ENCODE results near the gene PRKN. TPM values are rescaled to one million over a fixed set of nuclear protein-coding genes. Genes with fewer than 3 reads are reported as not detected.

The PRKN gene
- total RNA-seq, 6 experiments from 2014 or later = 0.32 TPM; not detected in 5

DNA sequence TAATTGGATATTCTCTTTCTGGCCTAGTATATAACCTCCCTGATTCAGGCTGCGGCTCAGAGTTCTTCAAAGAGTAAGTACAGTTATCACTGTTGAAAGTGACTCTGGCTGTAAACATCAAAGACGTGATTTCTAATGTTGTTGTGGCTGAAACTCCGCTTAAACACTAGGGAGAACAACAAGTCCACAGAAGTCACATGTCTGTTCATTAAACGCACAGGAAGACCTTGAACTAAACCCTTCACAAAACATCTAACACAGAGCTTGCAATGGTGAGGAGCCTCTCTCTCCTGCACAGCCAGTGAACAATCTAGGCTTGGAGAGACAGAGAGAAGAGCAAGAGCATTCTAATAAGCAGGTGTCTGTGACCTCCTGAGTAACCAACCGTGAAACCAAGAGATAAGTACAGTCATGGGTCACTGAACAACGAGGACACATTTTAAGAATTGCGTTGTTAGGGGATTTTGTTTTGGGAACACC, 249.3 kb downstream of the PRKN start:
- Mint-ChIP-seq H3K27ac (no peak overlapping the region), H3K9me3 (peaks cover 55% of the 10 kb centered on the region), H3K4me1 (ENCODE audit: low read depth) (no peaks in the 10 kb centered on the region), H3K36me3 (ENCODE audit: low read depth) (peaks cover 5% of the 10 kb centered on the region; the same call in 1 of the 2 replicates), H3K4me3 (no peak overlapping the region), H3K27me3 (ENCODE audit: insufficient read depth) (no peaks in the 10 kb centered on the region)
- TF ChIP-seq, protein P1, sequence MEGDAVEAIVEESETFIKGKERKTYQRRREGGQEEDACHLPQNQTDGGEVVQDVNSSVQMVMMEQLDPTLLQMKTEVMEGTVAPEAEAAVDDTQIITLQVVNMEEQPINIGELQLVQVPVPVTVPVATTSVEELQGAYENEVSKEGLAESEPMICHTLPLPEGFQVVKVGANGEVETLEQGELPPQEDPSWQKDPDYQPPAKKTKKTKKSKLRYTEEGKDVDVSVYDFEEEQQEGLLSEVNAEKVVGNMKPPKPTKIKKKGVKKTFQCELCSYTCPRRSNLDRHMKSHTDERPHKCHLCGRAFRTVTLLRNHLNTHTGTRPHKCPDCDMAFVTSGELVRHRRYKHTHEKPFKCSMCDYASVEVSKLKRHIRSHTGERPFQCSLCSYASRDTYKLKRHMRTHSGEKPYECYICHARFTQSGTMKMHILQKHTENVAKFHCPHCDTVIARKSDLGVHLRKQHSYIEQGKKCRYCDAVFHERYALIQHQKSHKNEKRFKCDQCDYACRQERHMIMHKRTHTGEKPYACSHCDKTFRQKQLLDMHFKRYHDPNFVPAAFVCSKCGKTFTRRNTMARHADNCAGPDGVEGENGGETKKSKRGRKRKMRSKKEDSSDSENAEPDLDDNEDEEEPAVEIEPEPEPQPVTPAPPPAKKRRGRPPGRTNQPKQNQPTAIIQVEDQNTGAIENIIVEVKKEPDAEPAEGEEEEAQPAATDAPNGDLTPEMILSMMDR (IDR thresholded peaks at IDR 0.05) = no peak
- no peak for DNase-seq

GRCh38 chr6:162474722-162475121, 252.8 kb downstream of the PRKN start:
- no peak overlapping the region for H3K4me3 Mint-ChIP-seq
- H3K36me3 Mint-ChIP-seq (ENCODE audit: low read depth) = no peaks in the 10 kb centered on the region
- TF ChIP-seq, protein P1 (IDR thresholded peaks at IDR 0.05) = no peak
- no peaks in the 10 kb centered on the region for H3K4me1 Mint-ChIP-seq (ENCODE audit: low read depth)
- no peak for DNase-seq
- H3K9me3 Mint-ChIP-seq = peaks cover 34% of the 10 kb centered on the region
- H3K27me3 Mint-ChIP-seq (ENCODE audit: insufficient read depth) = no peaks in the 10 kb centered on the region
- no peak overlapping the region for H3K27ac Mint-ChIP-seq

- Mint-ChIP-seq H3K4me1 (ENCODE audit: low read depth) (no peaks in the 10 kb centered on the region), H3K27me3 (ENCODE audit: insufficient read depth) (no peaks in the 10 kb centered on the region), H3K4me3 (no peak overlapping the region), H3K27ac (no peak overlapping the region), H3K36me3 (ENCODE audit: low read depth) (no peaks in the 10 kb centered on the region), H3K9me3 (peaks cover 27% of the 10 kb centered on the region)
- no peak for DNase-seq
- TF ChIP-seq, protein P1 (IDR thresholded peaks at IDR 0.05) = no peak
These were observed 255.7 kb downstream of the PRKN start for GRCh38 chr6:162471842-162472241.

DNA sequence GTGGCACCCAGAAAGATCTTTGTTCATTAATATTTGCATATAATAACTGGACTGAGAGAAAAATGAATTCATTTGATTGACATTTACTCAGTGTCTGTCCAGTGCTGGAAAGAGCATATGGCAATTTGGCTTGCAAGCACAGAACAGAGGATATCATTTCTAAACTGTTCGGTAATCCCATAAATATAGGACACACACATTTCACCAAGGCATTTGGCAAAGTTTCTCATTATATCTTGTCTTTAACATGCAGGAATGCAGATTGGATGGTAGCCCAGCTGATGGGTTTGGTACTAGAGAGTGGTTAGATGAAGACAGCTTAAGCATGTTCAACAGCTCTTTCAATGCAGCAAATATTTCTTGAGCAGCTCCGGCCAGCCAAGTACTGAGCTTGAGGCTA, 259.2 kb downstream of the PRKN start:
- Mint-ChIP-seq H3K4me3 (no peak overlapping the region), H3K36me3 (ENCODE audit: low read depth) (no peaks in the 10 kb centered on the region), H3K4me1 (ENCODE audit: low read depth) (no peaks in the 10 kb centered on the region), H3K27ac (no peak overlapping the region), H3K27me3 (ENCODE audit: insufficient read depth) (no peaks in the 10 kb centered on the region), H3K9me3 (peaks cover 27% of the 10 kb centered on the region)
- TF ChIP-seq, protein P1 (IDR thresholded peaks at IDR 0.05) = no peak
- no peak for DNase-seq

- TF ChIP-seq, protein P1 (IDR thresholded peaks at IDR 0.05) = no peak
- Mint-ChIP-seq H3K27ac (no peak overlapping the region), H3K9me3 (peaks cover 31% of the 10 kb centered on the region), H3K4me1 (ENCODE audit: low read depth) (no peaks in the 10 kb centered on the region), H3K27me3 (ENCODE audit: insufficient read depth) (no peaks in the 10 kb centered on the region), H3K36me3 (ENCODE audit: low read depth) (no peaks in the 10 kb centered on the region), H3K4me3 (no peak overlapping the region)
- no peak for DNase-seq
These were observed 259.9 kb downstream of the PRKN start for GRCh38 chr6:162467679-162468078.

GRCh38 chr6:162463576-162463975, 264.0 kb downstream of the PRKN start:
- DNase-seq = no peak
- peaks cover 35% of the 10 kb centered on the region for H3K9me3 Mint-ChIP-seq
- no peaks in the 10 kb centered on the region for H3K36me3 Mint-ChIP-seq (ENCODE audit: low read depth)
- H3K4me3 Mint-ChIP-seq = no peak overlapping the region
- H3K4me1 Mint-ChIP-seq (ENCODE audit: low read depth) = no peaks in the 10 kb centered on the region
- TF ChIP-seq, protein P1 (IDR thresholded peaks at IDR 0.05) = no peak
- no peaks in the 10 kb centered on the region for H3K27me3 Mint-ChIP-seq (ENCODE audit: insufficient read depth)
- H3K27ac Mint-ChIP-seq = no peak overlapping the region
